ENCODE results near the gene RALGPS1.

RALGPS1 gene

DNA sequence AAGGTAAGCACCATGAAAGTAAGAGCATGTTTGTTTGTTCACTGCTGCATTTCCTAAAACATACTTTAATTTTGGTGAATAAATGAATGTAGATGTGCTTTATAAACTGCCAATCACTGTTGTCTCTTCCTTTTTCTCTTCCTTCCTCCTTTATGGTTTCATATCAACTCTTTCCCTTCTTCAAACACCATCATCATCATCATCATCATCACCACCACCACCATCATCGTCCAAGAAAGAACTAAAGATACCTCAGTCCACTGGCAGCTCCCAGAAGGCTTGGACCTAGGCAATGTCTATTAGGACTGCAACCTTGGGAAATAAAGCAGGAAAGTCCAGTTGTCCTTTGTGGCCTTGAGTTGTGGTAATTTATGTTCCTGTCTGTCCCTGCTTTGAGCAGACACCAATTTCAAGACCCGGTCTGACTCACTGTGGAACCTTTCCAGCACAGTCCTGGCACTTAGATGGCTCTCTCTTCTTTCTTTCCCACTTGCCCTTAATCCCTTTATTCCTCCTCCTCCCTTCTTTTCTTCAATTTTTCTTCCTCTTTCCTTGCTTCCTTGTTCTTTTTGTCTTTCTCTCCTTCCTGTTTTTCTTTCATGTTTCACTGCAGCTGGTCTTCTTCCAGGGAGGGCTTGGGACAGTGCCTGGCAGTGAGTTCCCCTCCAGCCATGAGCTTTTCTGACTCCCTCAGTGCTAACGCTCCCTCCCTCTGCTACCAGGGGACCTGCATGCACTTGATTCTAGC is 108.5 kb downstream of the RALGPS1 start:
- no peak for DNase-seq

DNA sequence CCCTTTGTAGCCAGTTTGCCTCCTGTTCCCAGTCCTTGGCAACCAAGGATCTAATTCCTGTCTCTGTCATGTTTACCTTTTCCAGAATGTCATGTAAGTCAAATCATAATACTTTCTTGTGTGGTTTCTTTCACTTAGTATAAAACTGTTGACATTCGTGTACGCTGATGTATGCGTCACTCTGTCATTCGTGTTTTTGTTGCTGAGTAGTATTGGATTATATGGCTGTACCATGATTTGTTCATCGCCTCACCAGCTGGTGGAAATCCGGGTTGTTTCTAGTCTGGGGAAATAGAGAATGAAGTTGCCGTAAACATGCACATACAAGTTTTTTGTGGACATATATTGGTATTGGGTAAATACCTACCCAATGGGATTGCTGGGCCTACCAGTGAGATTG is 110.5 kb downstream of the RALGPS1 start:
- no peak for DNase-seq

DNA sequence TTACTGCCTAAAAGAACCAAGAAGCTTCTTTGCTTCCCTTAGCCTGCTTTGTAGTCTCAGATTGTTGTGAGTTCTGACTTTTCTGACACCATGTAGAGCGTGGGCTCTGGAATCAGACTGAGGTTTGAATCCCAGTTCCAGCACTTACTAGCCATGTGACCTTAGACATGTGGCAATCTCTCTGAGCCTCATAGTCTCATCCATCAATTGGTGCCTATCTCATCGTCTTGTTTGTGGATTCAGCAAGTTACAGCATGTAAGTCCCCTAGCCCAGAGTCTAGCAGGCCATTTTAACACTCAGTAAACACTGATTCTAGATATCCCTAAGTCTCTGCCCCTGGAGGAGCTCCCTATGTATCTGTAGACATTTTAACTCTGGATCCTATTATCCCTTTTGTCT is 113.1 kb downstream of the RALGPS1 start:
- no peak for DNase-seq

DNA sequence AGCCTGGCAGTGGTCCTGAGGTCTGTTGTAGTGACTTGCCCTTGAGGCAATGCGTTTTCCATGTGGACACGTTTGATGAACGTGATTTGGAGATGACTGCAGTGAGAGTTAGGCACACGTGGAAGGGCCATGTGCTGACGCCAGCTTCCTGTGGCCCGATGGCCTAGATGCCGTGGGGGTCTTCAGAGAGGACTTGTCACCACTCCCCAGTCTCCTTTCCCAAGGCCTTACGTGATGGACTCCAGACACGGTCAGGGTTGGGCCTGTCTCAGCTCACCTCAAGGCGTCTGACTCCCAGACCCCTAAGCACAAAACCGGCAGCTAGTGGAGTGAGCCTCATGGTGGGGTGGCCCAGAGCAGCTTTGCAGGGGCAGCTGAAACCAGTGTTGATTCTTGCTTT is 115.0 kb downstream of the RALGPS1 start:
- no peak for DNase-seq

DNA sequence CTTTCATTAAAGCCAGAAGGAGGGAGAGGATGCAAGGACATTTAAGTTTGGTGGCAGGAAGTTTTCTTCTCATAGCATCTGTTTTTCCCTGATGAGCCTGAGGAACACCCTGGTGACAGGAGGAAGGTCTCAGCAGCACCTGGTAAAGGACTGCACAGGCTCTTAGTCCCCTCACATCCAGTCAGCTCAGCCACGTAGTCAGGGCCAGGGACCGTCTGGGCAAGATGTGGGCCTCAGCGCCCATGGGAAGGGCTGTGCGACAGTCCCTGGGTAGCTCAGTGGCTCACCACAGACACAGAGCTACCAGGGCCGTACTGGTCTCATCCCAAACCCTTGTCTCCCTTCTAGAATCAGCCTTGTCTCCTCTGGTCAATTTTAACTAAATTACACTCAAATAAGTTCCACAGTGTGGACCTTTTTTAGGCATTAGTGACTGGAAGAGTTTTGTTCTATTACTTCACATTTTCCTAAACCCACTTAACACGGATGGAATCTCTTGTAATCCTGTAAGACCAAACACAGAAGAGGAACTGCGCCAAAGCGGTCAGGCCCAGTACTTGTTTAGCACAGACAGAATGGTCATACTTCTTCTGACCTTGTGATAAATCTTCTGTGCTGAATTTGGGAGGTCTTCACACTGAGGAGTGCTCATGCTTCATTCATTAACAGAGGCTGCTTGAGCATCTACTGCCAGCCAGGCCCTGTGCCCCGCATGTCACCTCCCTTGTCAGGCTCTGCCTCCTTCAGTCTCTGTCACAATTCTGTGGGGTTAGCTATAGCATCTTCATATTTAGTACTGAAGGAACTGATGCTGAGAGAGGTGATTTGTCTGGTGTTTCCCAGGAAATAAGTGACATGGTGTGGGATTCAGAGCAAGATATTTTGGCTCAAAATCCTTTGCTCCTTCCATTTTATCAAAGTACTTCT is 116.5 kb downstream of the RALGPS1 start:
- no peak for DNase-seq

DNA sequence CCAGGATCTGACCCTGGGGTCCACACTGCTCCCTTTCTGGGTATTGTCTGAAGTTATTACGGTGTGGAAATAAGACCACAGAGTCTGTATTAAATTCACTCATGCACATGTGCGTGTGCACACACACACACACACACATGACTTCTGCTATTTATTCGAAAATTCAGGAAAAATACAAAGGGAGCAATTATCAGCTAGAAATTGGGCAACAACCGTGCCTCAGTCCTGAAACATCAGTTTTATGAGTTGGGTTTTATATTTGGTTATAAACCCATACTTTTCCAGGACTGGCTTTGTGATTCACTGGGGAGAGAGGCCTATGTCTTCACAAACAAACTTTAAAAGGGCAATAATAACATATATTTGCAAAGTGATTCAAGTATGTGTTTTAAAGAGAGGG is 117.7 kb downstream of the RALGPS1 start:
- no peak for DNase-seq

DNA sequence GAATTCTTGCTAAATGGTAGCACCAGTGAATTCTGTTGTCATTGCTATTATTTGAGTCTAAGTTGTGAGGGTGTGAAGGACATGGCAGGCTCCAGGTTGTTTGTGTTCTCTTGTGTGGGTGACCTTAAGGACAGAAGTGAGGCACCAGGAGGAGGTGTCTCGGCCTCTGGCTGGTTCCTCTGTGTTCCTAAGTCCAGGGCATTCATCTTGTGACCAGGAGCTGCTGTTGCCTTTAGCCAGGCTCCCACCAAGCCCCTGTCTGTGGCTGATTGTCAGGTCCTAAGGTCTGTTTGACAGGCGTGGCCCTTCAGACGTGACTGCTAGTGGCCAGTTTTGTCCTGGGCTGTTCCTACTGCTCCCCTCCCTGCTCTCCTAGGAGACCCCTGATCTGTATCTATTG is 118.5 kb downstream of the RALGPS1 start:
- DNase-seq = no peak

DNA sequence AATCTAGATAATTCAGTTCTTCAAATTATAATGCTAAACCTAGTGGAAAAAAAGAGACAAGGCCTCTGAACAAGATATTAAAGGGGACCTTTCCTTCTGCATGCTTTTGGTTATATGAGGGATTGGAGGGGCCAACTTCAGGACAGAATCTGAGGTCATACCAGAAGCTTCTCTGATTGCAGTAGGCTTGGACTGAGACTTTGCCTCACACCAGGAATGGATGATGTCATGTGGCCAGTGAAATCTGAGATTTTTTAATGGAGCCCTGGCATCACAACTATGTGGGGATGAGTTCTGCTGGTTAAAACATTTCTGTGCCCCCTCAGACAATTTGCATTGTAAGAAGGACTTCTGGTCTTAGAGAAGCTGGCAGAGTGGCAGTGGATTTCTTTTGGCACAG is 119.2 kb downstream of the RALGPS1 start:
- DNase-seq = peak; percentile 36

DNA sequence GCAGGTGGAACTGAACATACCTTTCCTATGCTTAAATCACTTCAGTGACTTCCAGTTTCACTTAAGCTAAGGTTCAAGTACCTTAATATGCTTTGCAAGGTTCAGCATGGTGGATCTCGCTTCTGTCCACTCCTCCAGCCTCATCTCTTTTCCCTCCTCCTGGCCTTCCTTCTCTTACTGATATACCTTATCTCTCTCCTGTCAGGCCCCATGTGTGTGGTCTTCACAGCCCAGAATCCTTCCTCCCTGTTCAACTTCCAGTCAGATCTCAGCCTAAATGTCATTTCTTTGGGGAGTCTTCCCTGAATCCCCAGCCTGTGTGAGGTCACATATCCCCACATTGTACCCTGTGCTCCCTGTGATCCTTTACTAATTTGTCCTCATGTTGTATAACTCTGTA is 120.1 kb downstream of the RALGPS1 start:
- DNase-seq = no peak

DNA sequence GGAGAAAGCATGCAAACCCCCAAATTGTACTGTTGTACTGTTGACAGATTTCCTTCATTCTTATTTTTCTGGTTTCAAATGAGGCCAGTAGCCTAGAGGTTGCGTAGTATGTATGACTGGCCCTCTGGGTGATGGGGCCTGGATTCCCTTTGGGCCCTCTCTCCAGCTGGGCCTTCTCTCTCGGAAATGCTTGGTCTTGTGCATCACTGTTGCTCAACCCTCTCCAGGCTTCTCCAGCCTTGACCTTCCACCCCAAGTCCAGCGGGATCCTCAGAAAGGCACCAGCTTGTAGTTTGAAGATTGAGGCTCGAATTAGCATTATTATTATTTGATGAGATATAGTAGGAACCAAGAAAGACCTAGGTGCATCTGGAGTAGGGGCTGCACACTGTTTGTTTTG is 120.8 kb downstream of the RALGPS1 start:
- no peak for DNase-seq

DNA sequence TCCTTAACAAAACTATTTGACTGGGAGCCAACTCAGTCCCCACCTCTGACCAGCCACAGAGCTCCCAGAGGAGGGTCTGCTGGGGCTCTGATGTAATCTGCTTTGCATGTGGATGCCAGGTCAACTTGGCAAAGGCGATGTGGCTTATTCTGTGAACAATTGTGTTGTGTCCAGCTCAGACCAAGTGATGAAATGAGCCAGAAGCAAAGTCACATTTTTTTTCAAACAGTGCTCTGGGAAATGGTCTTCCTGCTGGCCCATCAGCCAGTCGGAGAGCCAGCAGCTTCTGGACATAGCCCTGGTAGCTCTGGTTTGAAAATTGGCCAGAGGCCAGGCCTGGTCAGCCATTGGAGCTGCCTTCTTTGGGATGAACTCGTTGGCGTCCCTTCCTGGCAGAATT is 121.4 kb downstream of the RALGPS1 start:
- DNase-seq = peak; percentile 46

DNA sequence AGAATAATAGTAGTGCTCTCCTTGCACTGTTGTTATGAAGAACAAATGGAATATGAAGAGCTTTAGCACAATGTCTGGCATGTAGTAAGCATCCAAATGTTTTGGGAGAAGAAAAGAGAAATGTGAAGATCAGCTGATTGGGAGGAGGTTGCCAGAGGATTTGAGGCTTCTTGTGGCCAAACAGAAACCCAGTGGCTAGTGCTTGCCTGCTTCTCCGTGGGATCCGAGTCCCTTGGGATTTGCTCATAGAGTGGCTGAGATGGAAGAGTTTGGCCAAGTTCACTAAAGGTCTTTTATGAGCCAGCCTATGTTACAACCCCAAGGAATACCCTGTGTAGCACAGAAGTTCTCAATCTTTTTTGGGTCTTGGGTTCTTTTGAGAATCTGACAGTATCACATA is 121.9 kb downstream of the RALGPS1 start:
- DNase-seq = no peak

DNA sequence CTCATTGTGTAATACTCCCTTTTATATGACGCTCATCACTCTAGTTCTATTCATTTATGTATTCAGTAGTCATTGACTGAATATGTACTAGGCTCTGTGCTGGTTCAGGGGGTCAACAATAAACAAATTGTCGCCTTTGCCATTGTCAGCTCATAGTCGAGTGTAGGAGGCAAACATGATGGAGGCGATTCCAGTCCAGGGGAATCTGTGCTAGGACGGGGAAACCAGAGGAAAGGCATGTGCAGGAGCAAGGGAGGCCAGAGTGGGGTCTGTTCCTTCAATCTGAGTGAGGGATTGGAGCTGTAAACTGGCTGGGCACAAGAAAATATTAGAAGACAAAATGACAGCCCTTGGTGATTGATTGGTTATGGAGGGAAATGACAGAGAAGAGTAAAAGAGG is 123.9 kb downstream of the RALGPS1 start:
- no peak for DNase-seq

DNA sequence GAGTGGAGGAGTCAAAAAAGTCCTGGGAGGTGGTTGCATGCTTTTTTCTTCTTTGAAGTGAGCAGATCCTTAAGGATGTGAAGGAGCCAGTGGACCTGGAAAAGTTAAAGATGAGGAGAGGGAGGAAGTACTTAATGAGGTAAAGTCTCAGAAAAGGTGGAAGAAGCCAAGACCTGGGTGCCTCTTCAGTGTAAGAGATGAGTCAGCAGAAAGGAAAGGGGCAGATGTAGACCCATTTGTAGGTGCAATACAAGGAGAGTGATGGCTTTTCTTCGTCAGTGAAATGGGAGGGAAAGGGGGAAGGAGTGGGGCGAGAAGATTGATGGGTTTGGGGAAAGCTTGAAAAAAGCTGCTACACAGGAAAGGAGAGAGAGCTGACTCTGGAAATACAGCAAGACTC is 124.9 kb downstream of the RALGPS1 start:
- DNase-seq = no peak

DNA sequence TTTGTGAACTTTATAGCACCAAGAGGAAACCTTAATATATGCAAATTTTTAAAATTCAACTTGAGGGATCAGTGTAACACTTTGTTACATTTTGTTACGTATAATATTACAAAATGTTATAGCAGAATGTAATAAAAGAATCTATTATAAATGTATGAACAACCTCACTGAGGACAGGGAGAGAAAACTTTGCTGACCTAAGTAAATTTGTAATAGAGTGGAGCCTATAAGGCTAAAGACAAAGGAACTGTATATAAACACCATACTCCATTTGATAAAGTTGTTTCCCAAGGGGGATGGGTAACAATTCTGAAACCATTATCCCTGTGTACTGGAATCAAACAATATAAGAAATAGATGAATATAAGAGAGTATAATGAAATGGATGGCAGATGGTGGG is 130.6 kb downstream of the RALGPS1 start:
- DNase-seq = no peak

DNA sequence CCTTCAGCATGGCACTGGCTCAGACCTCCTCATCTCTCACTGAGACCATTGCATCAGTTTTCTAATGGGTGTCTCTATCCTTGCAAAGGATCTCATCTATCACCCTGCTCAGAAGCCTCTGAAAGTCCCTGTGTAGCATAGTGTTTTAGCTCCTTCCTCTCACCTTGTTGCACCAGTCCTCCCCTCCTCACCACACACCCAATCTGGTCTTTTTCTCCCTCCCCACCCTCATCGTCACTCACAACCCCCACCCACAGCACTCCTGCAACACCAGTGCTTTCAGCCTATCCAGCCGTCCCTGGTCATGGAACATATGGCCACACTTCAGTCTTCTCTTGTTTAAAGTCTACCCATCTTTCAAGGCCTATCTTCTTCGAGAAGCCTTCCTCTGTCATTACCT is 133.4 kb downstream of the RALGPS1 start:
- no peak for DNase-seq

DNA sequence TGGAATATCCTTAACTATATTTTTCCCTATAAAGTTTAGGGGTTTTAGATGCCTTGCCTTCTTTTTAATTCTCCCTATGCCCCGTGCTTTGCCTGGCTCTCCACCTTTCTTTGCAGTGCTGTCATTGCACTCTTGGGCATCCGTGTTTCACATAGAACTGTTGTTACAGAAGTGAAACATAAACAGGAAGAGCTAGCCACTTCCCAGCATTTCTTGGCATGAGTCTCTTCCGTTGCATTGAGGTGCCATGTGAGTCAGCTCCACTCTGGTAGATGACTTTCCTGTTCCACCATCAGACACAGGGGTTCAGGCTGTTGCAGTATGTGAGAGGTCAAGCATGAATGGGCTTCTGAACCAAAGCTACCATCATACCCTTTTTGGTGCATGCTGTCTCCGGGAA is 134.5 kb downstream of the RALGPS1 start:
- DNase-seq = peak; percentile 86

DNA sequence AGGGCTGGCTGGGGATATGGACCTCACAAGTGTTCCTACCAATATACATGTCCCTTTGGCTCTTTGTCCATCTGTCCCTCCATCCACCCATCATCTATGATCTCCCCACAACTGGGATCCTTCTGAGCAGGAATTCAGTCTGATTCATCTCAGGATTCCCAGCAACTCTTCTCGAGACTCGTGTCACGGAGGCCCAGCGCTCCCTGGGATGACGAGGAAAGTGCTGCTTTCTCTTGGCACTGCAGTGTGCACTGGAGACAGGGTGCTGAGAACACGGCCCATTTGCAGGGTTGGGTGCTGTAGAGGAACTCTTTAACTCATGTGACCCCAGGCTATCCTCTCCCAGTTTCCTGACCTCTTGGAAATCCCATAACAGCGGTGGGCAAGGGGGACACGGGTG is 135.0 kb downstream of the RALGPS1 start:
- DNase-seq = peak; percentile 20

DNA sequence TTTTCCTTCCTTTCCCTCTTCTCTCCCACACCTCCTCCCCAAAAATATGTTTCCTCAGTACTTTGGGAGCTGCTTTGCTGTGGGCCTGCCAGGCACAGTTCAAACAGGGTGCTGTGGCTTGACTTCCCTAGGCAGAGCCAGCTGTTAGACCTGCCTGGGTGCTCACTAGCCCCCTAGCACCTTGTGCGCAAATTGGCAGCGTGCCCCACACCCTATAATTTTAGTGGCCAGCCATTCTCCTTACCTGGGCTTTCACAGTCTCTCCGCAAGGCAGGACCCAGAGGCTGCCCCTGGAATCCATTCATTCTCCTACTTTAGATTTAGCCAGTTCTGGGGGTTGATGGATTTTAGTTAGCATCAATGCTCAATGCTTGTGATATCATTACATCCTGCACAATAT is 135.6 kb downstream of the RALGPS1 start:
- no peak for DNase-seq

DNA sequence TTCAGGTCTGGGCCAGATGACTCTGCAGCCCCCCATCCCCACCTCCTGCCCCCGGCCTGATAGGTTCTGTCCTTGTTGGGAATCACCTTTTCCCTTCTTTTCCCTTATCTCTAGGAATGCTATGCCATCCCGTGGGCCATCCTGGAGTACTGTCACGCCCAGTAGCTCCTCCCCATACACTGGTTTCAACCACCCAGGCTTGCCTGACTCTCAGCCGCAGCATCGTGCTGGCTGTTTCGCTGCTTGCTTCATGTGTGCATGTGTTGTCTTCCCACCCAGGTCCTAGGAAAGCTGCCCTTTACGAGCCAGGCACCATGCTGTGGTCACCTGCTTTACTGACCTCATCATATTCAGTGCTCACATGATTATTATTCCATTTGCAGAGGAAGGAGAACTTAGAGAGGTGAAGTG is 136.0 kb downstream of the RALGPS1 start:
- DNase-seq = no peak

DNA sequence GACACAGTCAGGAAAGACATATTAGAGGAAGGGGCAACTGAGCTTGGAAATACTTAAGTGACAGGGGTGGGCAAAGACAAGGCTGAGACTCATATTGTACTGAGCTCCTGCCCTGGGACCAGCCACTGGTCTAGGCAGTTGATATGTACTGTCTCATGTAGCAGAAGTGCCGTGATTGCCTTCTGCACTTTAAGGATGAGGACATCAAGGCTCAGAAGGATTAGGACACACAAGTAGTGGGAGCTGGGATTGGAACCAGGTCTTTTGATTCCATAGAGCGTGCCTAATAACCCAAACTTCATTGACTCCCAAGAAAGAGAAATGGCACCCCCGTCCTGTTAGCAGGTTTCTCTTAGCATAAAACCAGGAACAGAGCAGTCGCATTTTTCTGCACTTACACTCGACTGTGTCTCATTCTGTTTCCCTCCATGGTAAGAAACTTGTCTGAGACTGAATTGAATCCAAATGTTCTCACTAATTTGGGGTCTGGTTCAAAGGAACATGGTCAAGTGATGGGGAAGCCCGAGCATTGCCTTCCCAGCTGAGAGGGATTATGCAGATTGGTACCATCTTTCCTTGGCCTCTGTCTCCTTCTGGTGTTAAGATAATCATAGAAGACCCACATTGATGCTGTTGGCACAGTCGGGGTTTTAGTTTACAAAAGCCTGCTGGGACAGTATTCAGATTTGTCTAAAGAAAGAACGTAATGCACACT is 137.5 kb downstream of the RALGPS1 start:
- DNase-seq = no peak

DNA sequence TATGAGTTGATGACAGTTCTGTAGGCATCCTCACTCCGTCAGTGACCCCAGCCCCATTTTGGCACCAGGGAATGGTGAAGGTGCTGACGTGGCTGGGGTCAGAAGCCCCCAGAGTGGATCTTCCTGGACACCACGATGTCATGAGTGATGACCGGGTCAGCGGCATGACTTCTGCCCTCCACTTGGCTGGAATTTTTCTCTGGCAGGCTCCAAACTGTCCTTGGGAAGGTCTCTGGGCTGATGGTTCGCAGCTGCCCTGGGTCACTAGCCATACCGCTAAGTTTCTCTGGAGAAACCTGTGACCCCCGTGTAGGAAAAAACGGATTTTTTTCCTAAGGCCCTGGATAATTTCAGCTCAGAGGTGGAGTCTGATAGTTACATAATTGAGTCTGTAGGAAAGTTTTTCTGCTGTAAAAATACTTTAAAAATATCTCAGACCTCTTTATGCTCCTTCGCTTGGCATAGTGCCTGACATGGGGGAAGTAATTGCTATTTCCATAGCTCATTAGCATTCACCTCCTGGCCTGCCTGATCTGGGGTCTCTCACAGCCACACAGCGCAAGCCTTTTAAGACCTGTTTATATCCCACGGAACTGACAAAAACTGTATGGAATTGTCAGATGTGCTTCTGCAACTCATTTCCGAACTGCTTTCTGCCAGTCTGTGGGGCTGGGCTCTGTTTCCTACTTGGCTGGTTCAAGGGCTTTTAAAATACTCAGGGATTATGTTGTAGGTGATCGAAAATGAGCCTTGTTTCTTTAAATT is 138.7 kb downstream of the RALGPS1 start:
- DNase-seq = no peak

DNA sequence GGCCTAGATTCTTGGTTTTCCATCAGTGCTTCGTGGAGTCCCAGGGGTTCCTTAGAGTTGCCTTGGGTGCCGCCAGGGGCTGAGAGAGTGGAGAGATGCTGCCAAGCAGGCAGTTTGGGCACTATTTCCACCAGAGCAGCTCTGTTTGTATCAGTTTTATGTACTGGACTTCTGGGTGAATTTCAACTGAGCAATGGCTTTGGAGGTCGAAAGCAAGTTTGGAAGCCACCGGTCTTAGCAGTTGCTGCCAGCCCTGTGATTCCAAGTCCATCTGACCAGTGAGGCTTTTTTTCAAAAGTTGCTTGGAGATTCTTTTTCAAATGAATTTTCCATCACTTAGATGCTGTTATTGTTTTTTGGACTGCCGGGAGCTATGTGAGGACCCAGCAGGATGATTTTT is 139.4 kb downstream of the RALGPS1 start:
- DNase-seq = no peak

All from fibroblast of skin of right quadriceps (primary cell).